ENCODE data around the gene CREB3L2.

CREB3L2 gene

DNA sequence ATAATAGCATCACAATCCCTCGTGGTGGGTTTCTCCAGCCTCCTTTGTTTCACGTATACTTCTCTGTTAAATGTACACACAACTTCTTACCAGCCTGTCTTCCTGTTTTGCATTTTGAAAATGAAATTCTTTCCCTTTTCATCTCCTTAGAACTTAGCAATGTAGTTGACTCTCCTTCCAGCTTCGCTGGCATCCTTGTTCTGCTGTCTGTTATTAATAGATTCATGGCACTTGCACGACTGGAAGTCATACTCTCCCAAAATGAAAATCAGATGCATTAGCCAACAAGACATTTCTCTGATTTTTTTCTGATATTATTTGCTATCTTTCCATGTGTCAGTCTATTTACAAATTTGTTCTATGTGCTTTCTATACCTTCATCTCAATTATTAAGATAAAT, 3.0 kb upstream of the CREB3L2 start:
- DNase-seq (ENCODE audit: low read depth): no peak
- TF ChIP-seq CTCF (IDR thresholded peaks at IDR 0.05; ENCODE audit: low read depth, low read length, missing control alignments): no peak
- H3K4me3 ChIP-seq (ENCODE audit: low read depth, low read length): no peak overlapping the region

DNA sequence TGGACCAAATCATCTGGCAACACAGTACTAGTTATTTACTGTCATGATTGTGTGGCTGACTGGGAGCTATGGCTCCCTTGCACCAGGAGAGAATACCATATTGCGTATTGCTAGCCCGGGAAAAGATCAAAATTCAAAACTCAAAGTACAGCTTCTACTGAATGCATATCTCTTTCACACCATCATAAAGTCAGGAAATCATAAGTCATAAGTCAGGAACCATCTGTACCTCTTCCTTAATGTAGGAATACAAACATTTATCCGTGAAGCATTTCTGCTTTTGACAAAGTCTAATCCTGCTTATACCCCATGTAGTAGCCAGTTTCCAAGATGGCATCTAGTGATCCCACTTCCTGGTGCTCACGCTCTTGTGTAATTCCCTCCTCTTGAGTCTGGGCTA, 2.2 kb upstream of the CREB3L2 start:
- H3K4me3 ChIP-seq (ENCODE audit: low read depth, low read length): no peak overlapping the region
- no peak for DNase-seq (ENCODE audit: low read depth)
- no peak for TF ChIP-seq CTCF (IDR thresholded peaks at IDR 0.05; ENCODE audit: low read depth, low read length, missing control alignments)

GRCh38 chr7:138002828-138003189, 923 bp upstream of the CREB3L2 start:
- TF ChIP-seq CTCF (IDR thresholded peaks at IDR 0.05; ENCODE audit: low read depth, low read length, missing control alignments): no peak
- no peak for DNase-seq (ENCODE audit: low read depth)
- no peak overlapping the region; the same call in 1 of the 2 replicates for H3K4me3 ChIP-seq (ENCODE audit: low read depth, low read length)

DNA sequence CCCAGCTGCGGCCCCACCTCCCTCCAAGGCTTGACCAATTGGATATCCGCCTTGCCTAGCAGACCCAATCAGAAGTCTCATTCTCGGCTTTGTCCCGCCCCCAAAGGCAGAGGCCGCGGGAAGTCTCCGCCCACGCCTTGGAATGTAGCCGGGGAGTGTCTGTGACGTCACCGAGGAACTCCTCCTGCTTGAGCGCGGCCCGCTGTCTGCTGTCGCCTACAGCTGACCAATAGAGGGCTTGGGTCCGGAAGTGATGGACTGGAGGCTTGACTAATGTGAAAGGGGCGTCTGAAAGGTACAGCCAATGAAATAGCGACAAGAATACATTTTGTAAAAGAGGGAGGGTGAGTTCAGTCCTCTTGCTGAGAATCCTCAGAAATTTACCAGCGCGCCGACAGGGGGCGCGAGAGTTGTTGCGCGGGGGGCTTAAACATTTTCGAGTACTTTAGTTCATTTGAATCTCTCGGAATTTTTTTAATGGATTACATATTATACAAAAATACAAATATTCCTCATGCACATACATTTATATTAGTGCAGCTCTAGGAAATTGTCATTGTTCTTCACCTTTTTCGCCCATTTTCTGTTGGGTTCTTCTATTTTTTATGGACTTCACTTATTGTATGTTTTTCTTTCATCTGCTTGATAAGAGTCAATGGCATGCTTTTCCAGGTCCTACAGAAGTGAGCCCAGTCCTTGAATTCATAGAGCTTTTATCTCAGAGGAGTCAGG, 376 bp upstream of the CREB3L2 start:
- peak overlapping the region; percentile 90 for H3K4me3 ChIP-seq (ENCODE audit: low read depth, low read length)
- TF ChIP-seq CTCF (IDR thresholded peaks at IDR 0.05; ENCODE audit: low read depth, low read length, missing control alignments): peak; percentile 79
- DNase-seq (ENCODE audit: low read depth): peak; percentile 99

DNA sequence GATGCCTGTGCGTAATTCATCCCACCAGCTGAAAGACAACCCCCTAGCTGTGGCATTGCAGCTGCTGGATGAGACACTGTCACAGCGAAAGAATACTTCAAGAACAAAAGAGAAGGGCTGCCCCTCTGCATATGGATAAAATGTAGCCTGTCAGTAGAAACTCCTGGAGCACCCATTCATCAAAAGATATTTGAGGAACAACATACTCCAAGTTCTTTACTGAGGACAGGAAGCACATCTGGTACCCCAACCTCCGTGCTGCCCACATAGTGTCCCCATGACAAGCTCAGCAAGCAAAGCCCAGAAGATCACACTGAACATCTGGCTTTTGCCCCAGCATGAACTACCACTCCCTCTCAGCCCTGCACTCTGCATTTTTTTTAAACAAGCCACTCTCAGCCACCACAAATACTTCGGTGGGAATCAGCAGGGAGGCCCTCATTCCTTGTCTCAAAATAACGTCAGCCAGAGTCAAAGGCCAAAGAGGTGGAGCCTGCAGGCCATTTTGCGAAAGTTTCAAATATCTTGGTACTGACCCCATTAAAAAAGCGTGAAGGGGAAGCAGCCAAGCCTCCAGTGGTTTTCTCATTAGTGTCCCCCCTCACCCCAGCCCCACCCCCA, 1.7 kb downstream of the CREB3L2 start:
- TF ChIP-seq CTCF (IDR thresholded peaks at IDR 0.05; ENCODE audit: low read depth, low read length, missing control alignments): no peak
- H3K4me3 ChIP-seq (ENCODE audit: low read depth, low read length): peak overlapping the region; percentile 90
- DNase-seq (ENCODE audit: low read depth): no peak

GRCh38 chr7:137999496-138000080, 2.3 kb downstream of the CREB3L2 start:
- no peak for TF ChIP-seq CTCF (IDR thresholded peaks at IDR 0.05; ENCODE audit: low read depth, low read length, missing control alignments)
- no peak for DNase-seq (ENCODE audit: low read depth)
- peak overlapping the region; percentile 90 for H3K4me3 ChIP-seq (ENCODE audit: low read depth, low read length)

All from GM12864 (cell line).